ENCODE measurements around the gene NADSYN1. TPM values are rescaled to one million over a fixed set of nuclear protein-coding genes. Genes with fewer than 3 reads are reported as not detected.

NADSYN1 gene
- total RNA-seq, 4 donors from 2014 or later, result 54.2 to 85.9 (median 70.0) TPM

DNA sequence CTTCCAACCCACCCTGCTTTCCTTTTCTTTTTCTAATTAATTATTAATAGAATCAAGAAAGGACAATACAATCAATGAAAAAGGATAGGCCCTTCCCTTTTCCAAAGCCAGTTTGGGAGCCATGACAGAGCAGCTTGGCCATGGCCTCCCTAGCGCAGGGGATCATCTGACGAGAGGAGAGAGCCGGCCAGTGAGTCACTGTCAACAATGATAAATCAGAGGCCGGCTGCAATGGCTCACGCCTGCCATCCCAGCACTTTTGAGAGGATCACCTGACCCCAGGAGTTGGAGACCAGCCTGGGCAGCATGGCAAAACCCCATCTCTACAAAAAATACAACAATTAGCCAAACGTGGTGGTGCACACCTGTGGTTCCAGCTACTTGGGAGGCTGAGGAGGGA lies 46.5 kb downstream of the NADSYN1 start:
- 86 to 92% methylated on average over 6 of the region's 6 CpGs for WGBS, 2 donors
- H3K36me3 ChIP-seq, result peaks cover 0 to 98% (median 23%) of the 10 kb centered on the region in 3 donors
- no peak for DNase-seq (ENCODE audit: low spot score in 2 of 2)

DNA sequence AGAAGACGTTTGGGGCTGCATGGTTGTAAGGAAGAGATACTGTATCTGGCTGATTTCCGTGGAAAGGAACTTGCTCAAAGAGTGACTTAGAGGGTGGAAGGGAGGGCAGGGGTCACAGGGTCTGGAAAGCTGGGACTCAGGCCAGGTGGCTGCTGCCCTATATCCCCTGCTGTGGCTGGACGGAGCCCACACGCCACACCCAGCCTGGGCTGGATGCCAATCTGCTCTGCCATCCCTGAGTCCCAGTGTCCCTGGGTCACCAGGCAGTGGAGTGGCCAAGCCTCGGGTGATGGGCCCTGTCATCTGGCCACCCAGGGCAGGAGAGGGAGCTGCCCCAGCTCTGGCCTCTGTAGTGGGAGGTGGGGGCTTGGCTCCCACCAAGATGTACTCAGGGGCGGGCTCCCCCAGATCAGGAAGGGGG lies 47.6 kb downstream of the NADSYN1 start:
- peaks cover 0 to 96% (median 23%) of the 10 kb centered on the region in 3 donors for H3K36me3 ChIP-seq
- DNase-seq (ENCODE audit: low spot score in 2 of 2), result no peak

More for the DNA sequence above, 46.5 kb downstream of the NADSYN1 start:
- no peak overlapping the region for H3K4me3 ChIP-seq
- H3K9me3 ChIP-seq, result no peaks in the 10 kb centered on the region
- TF ChIP-seq EP300 (IDR thresholded peaks at IDR 0.05), result no peak
- TF ChIP-seq, protein P1, sequence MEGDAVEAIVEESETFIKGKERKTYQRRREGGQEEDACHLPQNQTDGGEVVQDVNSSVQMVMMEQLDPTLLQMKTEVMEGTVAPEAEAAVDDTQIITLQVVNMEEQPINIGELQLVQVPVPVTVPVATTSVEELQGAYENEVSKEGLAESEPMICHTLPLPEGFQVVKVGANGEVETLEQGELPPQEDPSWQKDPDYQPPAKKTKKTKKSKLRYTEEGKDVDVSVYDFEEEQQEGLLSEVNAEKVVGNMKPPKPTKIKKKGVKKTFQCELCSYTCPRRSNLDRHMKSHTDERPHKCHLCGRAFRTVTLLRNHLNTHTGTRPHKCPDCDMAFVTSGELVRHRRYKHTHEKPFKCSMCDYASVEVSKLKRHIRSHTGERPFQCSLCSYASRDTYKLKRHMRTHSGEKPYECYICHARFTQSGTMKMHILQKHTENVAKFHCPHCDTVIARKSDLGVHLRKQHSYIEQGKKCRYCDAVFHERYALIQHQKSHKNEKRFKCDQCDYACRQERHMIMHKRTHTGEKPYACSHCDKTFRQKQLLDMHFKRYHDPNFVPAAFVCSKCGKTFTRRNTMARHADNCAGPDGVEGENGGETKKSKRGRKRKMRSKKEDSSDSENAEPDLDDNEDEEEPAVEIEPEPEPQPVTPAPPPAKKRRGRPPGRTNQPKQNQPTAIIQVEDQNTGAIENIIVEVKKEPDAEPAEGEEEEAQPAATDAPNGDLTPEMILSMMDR (IDR thresholded peaks at IDR 0.05), result no peak
- no peak for TF ChIP-seq POLR2A (IDR thresholded peaks at IDR 0.05)
- H3K27ac ChIP-seq, result no peak overlapping the region
- no peaks in the 10 kb centered on the region for H3K27me3 ChIP-seq
- no peaks in the 10 kb centered on the region for H3K4me1 ChIP-seq

DNA sequence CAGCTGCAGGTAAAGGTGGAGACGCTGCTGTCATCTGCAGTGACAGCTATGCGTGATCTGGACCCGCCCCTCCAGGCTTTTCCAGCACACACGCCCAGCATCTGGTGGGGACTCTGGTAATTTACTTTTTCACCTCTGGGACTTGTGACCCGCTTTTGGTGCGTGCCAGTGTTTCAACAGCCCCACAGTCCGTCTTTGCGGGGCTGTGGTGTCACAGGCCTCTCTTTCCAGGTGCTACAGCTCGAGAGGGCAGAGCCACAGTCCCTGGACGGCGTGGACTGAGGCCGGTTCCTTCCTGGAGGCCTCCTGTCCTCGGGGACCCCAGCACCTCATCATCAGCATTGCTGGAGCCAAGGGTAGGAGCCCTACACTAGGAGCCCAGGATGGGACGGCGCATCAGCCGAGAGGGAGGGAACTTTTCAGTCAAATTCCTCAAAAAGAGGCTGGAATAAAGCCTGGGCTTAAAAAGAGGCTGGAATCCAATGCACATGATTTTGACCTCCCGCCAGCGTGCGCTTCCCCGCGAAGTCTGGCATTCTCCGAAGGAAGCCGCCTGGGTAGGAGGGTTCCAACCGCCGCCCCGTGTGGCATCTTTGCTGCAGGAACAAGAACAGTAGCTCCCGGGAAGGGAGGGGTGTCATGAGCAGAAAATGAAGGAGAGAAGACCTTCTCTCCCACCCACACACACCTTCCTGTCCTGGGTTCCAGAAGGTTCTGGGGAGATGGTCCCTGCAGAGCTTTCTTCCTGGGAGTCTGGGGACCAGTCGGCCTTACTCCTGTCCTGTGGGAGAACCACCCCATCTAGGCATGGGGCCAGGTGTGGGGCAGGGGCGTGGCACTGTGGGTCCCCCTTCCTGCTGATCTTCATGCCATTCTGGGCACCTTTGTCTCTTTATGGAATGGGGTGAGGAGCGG lies 48.3 kb downstream of the NADSYN1 start:
- Histone ChIP-seq H3K27me3 (no peaks in the 10 kb centered on the region), H3K4me3 (no peak overlapping the region), H3K9me3 (peaks cover 0 to 4% (median 0%) of the 10 kb centered on the region in 4 donors), H3K27ac (no peak overlapping the region), H3K36me3 (peaks cover 0 to 96% (median 23%) of the 10 kb centered on the region in 3 donors), H3K4me1 (no peaks in the 10 kb centered on the region)
- no peak for DNase-seq (ENCODE audit: low spot score in 2 of 2)
- TF ChIP-seq EP300 (IDR thresholded peaks at IDR 0.05) (no peak), POLR2A (IDR thresholded peaks at IDR 0.05) (no peak)
- TF ChIP-seq, protein P1 (IDR thresholded peaks at IDR 0.05), result no peak
- WGBS, 2 donors, result 89 to 90% methylated on average over 29 to 30 of the region's 30 CpGs

More for the DNA sequence above, 47.6 kb downstream of the NADSYN1 start:
- H3K4me3 ChIP-seq, result no peak overlapping the region
- no peaks in the 10 kb centered on the region for H3K9me3 ChIP-seq
- no peaks in the 10 kb centered on the region for H3K4me1 ChIP-seq
- TF ChIP-seq, protein P1 (IDR thresholded peaks at IDR 0.05), result no peak
- TF ChIP-seq POLR2A (IDR thresholded peaks at IDR 0.05) (no peak), EP300 (IDR thresholded peaks at IDR 0.05) (no peak)
- no peaks in the 10 kb centered on the region for H3K27me3 ChIP-seq
- H3K27ac ChIP-seq, result no peak overlapping the region
- 21 to 41% methylated on average over 5 to 6 of the region's 6 CpGs for WGBS, 2 donors

DNA sequence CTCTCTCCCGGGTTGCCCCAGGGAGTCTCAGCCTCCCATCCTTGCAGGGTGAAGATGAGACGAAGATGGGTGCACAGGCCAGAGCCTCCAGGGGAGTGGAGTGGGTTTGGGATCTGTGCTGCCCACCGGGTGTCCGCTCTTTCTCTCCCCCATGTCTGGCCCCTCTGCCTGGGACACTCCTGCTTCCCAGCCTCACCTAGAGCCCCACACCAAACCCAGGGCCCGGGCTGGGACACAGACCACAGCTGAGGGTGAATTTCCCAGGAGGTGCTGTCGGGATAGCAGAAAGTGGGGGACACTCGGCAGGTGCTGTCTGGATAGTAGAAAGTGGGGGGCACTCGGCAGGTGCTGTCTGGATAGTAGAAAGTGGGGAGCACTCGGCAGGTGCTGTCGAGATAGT lies 49.0 kb downstream of the NADSYN1 start:
- no peak for DNase-seq (ENCODE audit: low spot score in 2 of 2)
- TF ChIP-seq POLR2A (IDR thresholded peaks at IDR 0.05), result no peak
- WGBS, 2 donors, result 92 to 99% methylated on average over 10 of the region's 10 CpGs
- no peaks in the 10 kb centered on the region for H3K4me1 ChIP-seq
- H3K36me3 ChIP-seq, result peaks cover 0 to 96% (median 23%) of the 10 kb centered on the region in 3 donors
- no peak overlapping the region for H3K4me3 ChIP-seq
- H3K27ac ChIP-seq, result no peak overlapping the region
- peaks cover 0 to 10% (median 0%) of the 10 kb centered on the region in 4 donors for H3K9me3 ChIP-seq
- no peaks in the 10 kb centered on the region for H3K27me3 ChIP-seq

DNA sequence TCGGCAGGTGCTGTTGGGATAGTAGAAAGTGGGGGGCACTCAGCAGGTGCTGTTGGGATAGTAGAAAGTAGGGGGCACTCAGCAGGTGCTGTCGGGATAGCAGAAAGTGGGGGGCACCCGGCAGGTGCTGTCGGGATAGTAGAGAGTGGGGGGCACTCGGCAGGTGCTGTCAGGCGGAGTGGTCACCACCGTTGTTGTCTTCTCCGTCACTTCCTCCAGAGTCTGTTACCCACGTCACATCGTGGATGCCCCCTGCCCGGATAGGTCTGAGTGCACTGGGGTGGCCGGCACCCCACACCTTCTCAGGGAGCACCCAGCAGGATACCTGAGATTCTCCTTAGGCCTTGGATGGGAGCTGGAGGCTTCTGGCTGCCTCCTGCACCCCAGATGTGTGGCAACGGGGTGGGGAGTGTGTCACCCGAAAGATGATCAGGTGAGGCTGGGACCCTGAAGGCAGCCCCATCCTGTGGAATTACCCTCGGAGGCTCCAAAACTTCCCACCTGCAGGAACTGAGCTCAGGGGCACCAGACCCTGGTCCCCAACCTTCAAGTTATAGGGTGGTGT lies 50.0 kb downstream of the NADSYN1 start:
- Histone ChIP-seq H3K4me1 (no peaks in the 10 kb centered on the region), H3K27ac (no peak overlapping the region), H3K27me3 (no peaks in the 10 kb centered on the region), H3K9me3 (peaks cover 0 to 16% (median 0%) of the 10 kb centered on the region in 4 donors), H3K4me3 (no peak overlapping the region), H3K36me3 (peaks cover 0 to 91% (median 20%) of the 10 kb centered on the region in 3 donors)
- 94 to 95% methylated on average over 15 of the region's 15 CpGs for WGBS, 2 donors
- DNase-seq (ENCODE audit: low spot score in 2 of 2), result no peak
- TF ChIP-seq POLR2A (IDR thresholded peaks at IDR 0.05), result no peak
- TF ChIP-seq, protein P1 (IDR thresholded peaks at IDR 0.05), result no peak
- no peak for TF ChIP-seq EP300 (IDR thresholded peaks at IDR 0.05)

Data from tibial nerve (tissue), 4 donors.